HK-2 (cell line): ENCODE results near the gene ANKDD1B.
"Not testable (repeated sequence)": the region's sequence is repeated elsewhere in the genome, so short reads cannot be mapped to it uniquely, and the experiment has no call there.

ENCODE experiments used
- DNase-seq: peaks from one replicate; pipeline ENCODE4 v3.0.0-alpha.2; 2018; ENCODE audit not compliant: unreplicated experiment

Gene ANKDD1B

DNA sequence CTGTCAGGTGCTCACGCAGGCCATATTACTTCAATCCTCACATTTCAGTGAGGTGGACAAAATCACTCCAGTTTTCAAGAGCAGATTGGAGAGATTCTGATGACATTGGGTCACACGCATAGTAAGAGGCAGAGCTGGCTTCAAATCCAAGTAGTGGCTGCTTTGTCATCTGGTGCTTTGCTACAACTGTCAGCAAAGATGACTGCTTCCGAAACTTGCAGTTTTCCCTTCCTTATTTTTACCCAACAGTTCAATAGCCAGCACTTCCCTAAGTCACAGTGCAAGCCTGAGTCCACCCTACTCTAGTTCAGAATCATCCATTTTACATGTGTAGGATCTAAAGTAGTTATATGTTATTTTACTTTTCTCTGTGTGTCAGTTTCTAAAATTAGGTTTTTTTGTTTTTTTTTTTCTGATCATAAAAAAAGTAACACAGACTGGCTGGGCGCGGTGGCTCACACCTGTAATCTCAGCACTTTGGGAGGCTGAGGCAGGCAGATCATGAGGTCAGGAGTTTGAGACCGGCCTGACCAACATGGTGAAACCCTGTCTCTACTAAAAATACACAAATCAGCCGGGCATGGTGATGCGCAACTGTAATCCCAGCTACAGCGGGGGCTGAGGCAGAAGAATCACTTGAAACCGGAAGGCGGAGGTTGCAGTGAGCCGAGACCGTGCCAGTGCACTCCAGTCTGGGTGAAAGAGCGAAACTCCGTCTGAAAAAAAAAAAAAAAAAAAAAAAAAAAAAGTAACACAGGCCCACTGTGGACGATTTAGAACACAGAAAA, 49.6 kb downstream of the ANKDD1B start:
- DNase-seq, result no peak

DNA sequence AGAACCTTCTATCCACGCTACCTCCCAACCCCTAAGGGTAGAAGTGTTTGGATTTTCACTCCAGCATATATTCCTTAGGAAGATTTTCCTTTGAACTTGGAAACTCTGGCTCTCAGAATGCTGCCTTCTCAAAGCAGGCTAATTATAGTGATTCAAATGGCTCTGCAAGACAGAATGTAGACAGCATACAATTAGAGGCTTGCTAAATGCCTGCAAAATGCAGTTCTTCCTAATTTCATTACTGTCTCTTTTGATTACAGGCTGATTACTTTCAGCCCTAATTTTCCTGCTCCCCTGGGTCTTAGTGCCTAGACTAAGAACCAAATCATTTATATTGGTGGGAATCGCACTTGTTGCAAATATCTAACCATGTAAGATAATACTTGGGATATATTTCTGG, 50.8 kb downstream of the ANKDD1B start:
- no peak for DNase-seq

DNA sequence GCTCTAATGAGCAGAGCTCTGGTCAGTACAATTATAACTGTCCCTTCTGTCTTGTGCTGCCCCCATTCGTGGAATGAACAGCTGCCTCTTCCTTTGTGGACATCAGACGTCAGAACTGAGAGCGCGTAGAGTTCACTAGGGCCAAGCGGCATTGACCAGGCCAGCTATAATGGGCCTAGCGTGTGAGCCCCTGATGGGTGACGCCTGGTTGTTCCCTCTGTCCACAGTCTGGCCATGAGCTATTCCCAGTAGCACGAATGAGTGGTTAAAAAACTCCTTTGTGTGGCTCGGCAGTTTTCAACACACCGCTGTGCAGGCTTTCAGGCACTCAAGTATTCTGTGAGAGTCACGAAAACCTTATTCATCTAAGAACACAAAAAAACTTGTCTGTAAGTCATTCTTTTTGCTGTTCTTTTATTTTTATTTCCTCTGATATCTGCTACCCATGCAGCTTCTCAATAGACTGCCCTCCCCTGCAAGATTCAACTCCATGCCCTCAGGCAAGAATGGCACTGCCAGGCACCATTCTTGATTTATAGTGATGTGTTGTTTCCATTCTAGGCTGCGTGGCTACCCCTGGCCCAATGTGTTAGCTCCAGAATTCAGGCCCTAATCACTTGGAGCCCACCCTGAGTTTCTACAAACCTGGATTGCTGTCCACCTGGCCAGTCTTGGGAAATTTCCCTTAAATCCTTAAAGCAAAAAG, 52.5 kb downstream of the ANKDD1B start:
- no peak for DNase-seq

DNA sequence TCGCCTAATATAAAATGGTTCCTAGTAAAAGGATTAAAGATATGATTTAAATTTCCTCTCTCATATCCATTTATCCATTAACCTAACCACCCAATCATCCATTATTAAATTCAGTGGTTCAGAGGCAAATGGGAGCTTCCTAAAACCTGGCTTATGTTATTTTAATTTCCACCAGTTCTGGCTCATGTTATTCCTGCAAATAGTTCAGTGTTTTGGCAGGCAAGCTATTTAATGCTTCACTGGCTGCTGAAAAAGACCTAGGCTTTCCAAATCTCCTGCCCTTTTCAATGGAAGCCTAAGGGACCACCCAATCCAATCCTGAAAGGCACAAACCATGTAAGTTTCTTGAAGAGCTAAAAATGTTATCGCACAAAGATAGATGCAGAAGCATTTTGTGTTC, 53.7 kb downstream of the ANKDD1B start:
- no peak for DNase-seq

DNA sequence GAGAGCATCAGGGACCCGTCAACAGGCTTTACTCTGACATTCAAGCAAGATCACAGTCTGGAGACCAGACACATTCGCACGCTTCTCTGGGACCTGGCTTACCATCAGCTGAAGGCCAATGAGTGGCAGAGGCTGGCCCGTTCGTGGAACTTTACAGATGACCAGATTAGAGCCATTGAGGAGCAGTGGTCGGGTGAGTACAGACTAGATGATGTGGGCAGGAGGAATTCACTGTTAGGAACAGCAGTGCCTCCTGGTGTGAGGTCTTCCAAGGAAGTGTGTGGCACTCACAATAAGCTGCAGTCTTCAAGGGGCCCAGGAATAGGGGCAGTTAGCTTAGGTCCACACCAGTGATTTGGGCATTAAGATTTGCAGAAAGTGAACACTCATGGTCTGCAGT, 55.5 kb downstream of the ANKDD1B start:
- DNase-seq, result no peak

DNA sequence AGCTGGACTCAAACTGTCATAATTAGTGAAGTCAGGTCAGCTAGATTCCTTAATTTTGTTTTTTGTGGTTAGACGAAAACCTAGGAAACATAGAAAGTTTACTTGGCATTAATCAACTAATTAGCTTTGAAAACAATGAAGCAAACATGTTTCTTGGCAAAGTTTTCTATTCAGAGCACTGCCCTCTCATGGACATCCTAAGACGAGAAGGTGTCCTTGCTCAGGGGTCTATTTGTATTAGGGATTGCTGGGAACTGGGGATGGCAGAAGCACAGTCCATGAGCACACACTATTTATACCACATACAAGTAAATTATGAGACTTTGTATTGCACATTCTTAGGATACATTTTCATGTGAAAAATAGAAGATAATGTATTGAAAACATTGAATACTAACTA, 56.3 kb downstream of the ANKDD1B start:
- no peak for DNase-seq

GRCh38 chr5:75668445-75668844, 57.2 kb downstream of the ANKDD1B start:
- DNase-seq, result no peak

GRCh38 chr5:75668977-75669689, 57.9 kb downstream of the ANKDD1B start:
- DNase-seq, result peak; percentile 25

- DNase-seq, result no peak
Observed at GRCh38 chr5:75670577-75670976, 59.3 kb downstream of the ANKDD1B start.

GRCh38 chr5:75671506-75671905, 60.3 kb downstream of the ANKDD1B start:
- no peak for DNase-seq

DNA sequence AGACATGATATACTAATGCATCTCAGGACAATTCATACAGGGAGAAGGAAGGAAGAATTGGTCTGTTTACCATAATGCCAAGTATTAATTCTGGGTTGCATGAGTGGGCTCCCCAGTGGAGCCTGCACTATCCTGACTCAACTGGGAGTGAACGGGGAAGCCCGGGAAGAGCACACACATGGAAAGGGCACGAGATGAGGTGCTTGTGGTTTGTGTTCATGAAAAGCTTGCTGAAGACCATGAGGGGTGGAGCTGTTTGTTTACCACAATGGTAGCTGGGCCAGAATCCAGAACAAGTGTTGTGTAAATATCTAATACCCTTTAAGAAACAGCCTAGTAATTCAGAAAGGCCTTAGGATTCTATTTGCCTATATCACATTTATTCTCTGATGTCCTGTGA, 61.4 kb downstream of the ANKDD1B start:
- no peak for DNase-seq

DNA sequence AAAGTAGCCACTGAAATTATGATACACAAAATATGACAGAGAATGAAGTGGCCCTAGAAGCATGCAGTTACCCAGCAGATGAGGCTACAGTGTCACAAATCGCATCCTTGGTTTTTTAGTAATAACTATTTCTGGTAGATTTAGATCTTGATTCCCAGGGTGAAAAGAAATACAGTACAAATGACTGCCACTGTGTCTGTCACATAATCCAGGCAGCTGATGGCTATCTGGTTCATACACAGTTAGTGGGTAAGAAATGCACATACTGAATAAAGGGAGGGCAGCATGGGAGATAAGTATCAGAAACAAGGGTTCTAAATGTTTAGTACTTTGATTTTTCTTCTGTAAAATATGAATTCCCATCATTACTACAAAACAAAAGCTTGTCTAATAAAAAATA, 64.5 kb downstream of the ANKDD1B start:
- DNase-seq, result no peak

GRCh38 chr5:75677607-75678006, 66.4 kb downstream of the ANKDD1B start:
- DNase-seq, result no peak

DNA sequence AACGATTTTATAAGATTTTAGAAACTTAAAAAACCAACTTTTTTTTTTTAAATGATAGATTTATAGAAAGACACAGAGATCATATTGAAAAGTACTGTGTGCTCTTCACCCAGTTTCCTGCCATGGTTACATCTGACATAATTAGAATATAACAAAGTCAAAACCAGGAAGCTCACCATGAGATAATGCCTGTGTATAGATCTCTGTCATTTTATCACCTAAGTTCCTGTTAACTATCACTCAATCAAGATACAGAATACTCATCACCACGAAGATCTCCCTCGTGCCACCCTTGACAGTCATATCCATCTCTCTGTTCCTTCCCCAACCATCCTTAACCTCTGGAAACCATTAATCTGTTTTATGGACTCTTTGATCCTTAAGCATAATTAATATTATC, 66.9 kb downstream of the ANKDD1B start:
- DNase-seq, result no peak

GRCh38 chr5:75681125-75681830, 70.0 kb downstream of the ANKDD1B start:
- DNase-seq, result no peak

GRCh38 chr5:75685141-75685540, 73.9 kb downstream of the ANKDD1B start:
- DNase-seq, result no peak

GRCh38 chr5:75686480-75686879, 75.2 kb downstream of the ANKDD1B start:
- DNase-seq, result no peak

DNA sequence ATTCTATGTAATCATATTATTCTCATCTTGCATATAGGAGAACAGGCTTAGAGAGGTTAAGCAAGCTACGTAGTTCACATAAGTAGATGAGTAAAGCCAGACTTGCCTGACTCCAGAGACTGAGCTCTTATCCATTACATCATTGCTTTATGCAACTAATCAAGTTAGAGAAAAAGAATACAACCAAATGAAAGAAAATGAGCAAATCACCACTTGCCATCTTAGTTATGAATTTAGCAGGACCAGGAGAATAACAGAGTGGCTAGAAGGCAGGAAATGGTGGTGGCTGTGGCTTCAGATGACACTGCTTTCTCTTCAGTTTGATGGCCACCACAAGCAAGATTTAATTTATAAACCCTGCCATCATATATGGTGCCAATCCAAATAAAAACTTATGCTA, 79.4 kb downstream of the ANKDD1B start:
- DNase-seq, result no peak

GRCh38 chr5:75694781-75695180, 83.5 kb downstream of the ANKDD1B start:
- DNase-seq, result no peak

DNA sequence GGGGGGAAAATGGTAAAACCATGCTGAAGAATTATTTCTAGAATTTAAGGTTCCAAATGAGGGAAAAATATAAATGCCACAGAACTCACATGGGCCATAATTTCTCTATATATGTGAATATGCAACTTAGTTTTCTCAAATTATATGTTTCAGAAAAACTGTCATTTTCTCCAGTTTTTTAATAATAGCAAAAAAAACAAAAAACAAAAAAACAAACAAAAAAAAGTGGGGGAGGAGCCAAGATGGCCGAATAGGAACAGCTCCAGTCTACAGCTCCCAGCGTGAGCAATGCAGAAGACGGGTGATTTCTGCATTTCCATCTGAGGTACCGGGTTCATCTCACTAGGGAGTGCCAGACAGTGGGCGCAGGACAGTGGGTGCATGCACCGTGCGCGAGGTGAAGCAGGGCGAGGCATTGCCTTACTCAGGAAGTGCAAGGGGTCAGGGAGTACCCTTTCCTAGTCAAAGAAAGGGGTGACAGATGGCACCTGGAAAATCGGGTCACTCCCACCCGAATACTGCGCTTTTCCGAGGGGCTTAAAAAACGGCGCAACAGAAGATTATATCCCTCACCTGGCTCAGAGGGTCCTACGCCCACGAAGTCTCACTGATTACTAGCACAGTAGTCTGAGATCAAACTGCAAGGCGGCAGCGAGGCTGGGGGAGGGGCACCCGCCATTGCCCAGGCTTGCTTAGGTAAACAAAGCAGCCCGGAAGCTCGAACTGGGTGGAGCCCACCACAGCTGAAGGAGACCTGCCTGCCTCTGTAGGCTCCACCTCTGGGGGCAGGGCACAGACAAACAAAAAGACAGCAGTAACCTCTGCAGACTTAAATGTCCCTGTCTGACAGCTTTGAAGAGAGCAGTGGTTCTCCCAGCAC, 84.5 kb downstream of the ANKDD1B start:
- not testable (repeated sequence) for DNase-seq

DNA sequence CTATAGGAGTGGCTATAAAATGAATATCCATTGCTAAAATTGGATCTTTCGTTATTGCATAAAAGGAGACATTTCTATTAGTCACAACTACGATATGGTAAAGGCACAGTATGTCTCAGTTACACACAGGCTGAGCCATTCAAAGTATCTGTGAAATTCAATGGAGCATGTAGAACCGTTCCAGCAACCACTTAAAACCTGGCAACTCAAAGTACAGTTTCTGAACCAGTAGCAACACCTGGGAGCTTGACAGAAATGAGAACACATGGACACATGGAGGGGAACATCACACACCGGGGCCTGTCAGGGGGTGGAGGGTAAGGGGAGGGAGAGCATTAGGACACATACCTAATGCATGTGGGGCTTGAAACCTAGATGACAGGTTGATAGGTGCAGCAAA, 90.6 kb downstream of the ANKDD1B start:
- no peak for DNase-seq
